GM12872 (cell line): ENCODE measurements around the gene THRSP.

Source experiments
- TF ChIP-seq, protein P1 (sequence below): IDR thresholded peaks from 3 replicates; pipeline ENCODE4 v1.5.1; 2011; ENCODE audit warnings: low read depth, mild to moderate bottlenecking, low read length, moderate library complexity; ENCODE audit not compliant: insufficient read depth

Gene THRSP

DNA sequence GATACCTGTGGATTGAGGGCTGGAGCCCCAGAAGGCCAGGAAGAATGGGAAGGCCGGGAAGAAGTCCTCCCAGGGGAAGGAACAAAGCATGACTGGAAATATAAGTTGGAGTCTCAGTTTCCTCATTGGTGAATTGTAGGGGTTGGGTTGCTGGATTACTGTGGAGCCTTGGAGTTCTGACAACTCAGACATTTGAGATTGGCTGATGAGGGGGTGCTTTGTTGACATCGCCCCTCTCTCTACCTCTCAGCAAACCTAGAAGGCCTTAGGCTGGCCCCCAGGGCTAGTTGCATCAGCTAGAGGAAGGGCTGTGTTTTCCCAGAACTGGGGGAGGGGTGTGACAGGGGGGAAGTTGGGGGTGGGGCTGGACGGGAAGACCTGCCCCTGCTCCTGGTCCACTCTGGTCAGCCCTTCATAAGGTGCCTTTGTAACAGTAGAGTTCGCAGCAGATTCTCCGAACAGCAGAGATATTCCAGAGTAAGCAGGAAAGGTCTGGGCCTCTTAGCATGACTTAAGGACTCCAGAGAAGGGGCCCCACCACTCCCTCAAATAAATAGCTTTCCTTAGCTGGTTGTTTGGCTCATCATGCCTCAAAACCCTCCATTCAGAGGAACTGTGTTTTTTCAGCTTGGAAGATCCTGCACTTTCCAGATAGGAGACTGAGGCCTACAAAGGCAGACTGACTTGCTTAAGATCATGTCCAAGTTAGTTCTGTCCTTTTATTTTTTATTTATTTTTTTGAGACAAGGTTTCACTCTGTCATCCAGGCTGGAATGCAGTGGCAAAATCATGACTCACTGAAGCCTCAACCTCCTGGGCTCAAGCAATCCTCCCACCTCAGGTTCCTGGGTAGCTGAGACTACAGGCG is 12.5 kb upstream of the THRSP start:
- TF ChIP-seq, protein P1, sequence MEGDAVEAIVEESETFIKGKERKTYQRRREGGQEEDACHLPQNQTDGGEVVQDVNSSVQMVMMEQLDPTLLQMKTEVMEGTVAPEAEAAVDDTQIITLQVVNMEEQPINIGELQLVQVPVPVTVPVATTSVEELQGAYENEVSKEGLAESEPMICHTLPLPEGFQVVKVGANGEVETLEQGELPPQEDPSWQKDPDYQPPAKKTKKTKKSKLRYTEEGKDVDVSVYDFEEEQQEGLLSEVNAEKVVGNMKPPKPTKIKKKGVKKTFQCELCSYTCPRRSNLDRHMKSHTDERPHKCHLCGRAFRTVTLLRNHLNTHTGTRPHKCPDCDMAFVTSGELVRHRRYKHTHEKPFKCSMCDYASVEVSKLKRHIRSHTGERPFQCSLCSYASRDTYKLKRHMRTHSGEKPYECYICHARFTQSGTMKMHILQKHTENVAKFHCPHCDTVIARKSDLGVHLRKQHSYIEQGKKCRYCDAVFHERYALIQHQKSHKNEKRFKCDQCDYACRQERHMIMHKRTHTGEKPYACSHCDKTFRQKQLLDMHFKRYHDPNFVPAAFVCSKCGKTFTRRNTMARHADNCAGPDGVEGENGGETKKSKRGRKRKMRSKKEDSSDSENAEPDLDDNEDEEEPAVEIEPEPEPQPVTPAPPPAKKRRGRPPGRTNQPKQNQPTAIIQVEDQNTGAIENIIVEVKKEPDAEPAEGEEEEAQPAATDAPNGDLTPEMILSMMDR, result no peak

DNA sequence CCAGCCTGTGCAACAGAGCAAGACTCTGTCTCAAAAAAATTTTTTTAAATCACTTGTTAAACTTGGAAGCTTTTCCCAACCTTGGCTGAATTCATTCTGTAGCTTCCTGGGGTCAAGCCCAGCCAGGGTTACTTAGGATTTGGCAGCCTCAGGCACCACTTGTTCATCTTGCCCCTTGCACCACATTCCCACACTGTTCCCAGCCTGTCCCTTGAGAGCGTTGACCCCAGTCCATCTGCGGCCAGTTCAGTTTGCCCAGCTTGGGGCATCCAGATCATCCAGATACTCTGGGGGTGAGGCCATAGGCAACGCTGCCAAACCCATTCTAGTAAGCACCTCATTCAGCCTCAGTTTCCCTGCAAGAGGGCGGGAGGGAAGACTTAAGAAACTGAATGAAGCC is 8.7 kb upstream of the THRSP start:
- TF ChIP-seq, protein P1, result no peak

DNA sequence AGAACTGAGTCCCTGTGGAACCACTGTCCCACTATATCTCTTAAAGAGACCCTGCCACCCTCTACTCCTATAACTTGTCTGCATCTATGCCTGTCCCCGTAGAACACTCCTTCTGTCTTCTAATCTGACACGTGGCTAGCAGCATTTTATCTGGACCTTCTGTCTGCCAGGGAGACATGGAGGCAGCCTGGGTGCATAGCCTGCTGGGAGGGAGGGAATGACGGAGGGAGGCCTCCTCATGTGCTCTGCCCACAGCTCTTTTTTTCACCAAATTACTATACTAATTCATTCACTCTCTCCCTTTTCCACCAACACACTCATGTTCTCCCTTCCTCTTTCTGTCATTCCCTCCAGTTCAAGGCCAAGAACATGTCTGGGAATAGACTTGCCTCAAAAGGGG is 7.6 kb upstream of the THRSP start:
- TF ChIP-seq, protein P1, result no peak

DNA sequence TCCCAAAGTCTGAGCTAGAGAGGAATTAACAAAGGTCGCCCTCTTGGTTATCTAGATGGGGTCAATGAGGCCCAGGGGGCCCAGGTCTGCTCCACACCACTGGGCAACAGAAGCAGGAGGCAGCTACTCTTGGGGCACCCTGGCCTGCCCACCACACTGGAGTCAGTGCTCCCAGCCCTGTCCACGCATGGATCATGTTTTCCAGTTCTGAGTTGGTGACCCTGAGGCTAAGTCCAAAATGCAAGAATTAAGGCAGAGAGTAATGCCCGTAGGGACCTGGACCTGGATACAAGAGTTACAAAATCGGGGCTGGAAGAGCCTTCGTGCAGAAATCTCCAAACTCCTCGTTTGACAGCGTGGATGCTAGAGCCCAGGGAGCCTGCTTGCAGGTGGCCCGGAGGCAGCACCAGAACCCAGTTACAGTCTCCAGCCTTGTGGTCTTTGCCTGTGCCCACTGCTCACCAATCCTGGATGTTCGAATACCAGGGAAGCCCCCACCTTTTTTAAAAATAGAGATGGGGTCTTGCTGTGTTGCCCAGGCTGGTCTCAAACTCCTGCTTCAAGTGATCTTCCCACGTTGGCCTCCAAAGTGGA is 6.1 kb upstream of the THRSP start:
- TF ChIP-seq, protein P1, result no peak

DNA sequence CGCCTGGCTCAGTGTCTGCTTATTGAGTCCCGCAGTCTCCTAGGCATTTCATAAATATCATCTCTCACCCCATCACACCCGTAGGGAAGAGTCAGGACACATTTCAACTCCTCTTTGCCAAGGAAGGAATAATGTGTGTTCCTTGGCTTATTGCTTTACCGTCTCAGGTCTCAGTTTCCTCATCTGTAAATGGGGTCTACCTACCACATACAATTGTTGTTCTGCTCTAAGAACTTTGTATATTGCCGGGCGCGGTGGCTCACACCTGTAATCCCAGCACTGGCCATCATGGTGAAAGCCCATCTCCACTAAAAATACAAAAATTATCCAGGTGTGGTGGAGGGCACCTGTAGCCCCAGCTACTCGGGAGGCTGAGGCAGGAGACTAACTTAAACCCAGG is 3.1 kb upstream of the THRSP start:
- TF ChIP-seq, protein P1, result no peak

DNA sequence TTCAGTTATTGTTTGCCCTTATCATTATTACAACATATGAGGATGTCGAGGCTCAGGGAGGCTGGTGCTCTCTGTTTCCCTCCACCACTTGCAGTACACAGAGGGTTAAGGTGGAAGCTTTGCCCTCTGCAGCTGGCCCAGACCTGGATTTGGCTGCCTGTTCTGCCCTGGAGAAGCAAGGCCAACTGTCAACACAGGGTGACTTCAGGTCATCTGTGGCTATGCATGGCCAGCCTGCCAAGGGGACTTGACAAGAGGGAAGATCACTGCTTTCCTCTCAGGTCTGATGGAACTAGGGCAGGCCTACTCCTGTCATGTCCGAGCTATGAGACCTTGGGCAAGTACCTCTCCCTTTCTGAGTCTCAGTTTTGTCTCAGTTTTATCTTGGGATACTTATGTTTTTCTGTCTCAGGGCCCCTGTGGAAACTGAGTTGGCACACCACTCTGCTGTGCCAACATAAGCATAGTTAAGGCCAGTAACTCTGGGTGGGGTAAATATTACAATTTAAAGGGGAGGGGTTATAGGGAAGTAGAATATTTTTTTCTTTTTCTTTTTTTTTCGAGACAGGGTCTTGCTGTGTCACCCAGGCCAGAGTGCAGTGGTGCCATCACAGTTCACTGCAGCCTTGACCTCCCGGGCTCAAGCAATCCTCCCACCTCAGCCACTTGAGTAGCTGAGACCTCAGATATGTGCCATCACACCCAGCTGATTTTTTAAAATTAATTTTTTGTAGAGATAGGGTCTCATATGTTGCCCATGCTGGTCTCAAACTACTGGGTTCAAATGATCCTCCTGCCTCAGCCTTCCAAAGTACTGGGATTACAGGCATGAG is 2.4 kb upstream of the THRSP start:
- TF ChIP-seq, protein P1, result no peak

DNA sequence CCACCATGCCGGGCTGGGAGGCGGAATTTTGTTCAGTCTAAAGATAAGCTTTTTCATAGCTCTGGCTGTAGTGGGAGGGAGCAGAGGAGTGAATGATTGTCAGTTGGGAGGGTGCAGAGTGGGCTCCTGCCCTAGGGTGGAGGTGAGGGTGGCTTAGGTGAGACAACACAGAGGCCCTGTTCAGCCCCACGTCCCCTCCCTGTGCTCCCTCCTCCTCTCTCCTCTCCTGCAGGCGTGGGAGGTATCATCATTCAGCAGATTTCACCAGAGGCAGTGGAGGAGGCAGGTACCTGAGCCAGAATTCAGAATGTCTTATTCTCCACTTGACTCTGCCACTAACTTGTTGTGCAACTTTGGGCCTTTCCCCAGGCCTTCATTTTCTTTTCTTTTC is 1.7 kb upstream of the THRSP start:
- TF ChIP-seq, protein P1, result no peak
